ENCODE measurements around the gene SMIM20.

SMIM20 gene

GRCh38 chr4:25873632-25874129 is 40.3 kb upstream of the SMIM20 start:
- DNase-seq (ENCODE audit: low spot score), result no peak
- ChIA-PET CTCF (no interaction called here), POLR2A (ENCODE audit: low non-redundant PET) (no interaction called here)
- H3K27ac ChIP-seq, result no peak overlapping the region
- TF ChIP-seq, protein P1, sequence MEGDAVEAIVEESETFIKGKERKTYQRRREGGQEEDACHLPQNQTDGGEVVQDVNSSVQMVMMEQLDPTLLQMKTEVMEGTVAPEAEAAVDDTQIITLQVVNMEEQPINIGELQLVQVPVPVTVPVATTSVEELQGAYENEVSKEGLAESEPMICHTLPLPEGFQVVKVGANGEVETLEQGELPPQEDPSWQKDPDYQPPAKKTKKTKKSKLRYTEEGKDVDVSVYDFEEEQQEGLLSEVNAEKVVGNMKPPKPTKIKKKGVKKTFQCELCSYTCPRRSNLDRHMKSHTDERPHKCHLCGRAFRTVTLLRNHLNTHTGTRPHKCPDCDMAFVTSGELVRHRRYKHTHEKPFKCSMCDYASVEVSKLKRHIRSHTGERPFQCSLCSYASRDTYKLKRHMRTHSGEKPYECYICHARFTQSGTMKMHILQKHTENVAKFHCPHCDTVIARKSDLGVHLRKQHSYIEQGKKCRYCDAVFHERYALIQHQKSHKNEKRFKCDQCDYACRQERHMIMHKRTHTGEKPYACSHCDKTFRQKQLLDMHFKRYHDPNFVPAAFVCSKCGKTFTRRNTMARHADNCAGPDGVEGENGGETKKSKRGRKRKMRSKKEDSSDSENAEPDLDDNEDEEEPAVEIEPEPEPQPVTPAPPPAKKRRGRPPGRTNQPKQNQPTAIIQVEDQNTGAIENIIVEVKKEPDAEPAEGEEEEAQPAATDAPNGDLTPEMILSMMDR (conservative IDR thresholded peaks at IDR 0.05; ENCODE audit: low read depth), result no peak

DNA sequence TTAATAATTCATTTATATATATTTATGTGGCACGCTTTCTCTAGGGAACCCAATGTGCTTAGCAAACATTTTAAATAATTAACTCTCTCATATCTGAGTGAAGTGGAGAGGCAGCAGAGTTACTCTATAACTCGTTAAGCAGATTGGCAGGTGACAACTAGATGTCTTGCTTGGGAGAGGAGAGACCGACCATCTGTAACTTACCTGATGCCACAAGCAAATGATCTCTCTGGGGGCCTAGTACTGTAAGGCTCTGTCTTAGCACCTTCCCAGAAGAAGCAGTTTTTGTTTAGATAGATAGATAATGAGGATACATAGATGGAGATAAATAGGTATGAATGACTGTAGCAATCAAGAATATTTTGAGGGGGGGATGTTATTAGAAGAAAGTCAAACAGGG is 39.4 kb upstream of the SMIM20 start:
- TF ChIP-seq, protein P1 (conservative IDR thresholded peaks at IDR 0.05; ENCODE audit: low read depth), result no peak
- CTCF ChIA-PET, result no interaction called here
- POLR2A ChIA-PET (ENCODE audit: low non-redundant PET), result no interaction called here
- H3K27ac ChIP-seq, result no peak overlapping the region
- DNase-seq (ENCODE audit: low spot score), result no peak

DNA sequence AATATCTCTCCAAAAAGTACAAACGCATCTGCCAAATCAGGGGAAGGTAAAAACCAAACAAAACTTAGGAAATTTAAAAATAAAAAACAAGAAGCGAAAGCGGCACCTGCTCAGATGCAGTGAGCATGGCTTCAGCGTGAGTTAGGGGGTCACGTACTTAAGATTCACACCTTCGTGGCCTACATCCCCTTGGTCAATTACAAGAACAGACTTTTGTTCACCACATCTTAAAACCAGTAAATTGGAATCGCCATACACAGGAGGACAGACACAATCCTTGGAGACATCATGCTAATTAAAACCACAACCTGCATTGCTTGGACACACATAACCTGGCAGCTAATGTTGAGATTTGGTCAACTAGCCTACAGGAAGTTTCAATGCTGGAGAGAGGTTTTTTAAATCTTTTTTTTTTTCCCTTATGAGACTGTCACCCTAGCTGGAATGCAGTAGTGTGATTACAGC is 38.7 kb upstream of the SMIM20 start:
- POLR2A ChIA-PET (ENCODE audit: low non-redundant PET), result no interaction called here
- no peak overlapping the region for H3K27ac ChIP-seq
- TF ChIP-seq, protein P1 (conservative IDR thresholded peaks at IDR 0.05; ENCODE audit: low read depth), result no peak
- CTCF ChIA-PET, result no interaction called here
- DNase-seq (ENCODE audit: low spot score), result no peak

DNA sequence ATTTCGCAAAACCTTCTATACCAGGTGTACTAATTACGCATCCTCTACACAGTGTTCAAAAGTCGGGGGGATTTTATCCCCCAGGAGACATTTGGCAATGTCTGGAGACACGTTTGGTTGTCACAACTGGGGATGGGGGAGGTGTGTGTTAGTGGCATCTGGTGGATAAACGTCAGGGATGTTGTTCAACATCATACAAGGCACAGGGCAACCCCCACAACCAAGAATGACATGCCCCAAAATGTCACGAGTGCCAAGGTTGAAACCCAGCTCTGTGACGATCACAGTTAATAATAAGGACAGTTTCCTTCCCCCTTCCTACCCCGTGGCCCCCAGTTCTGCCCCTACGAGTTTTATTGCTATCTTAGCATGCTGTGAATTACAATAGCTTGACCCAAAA is 35.3 kb upstream of the SMIM20 start:
- DNase-seq (ENCODE audit: low spot score), result no peak
- TF ChIP-seq, protein P1 (conservative IDR thresholded peaks at IDR 0.05; ENCODE audit: low read depth), result no peak
- no peak overlapping the region for H3K27ac ChIP-seq
- ChIA-PET CTCF (interaction anchor here (0.6 kb wide), 2 partner anchors 914 to 1861 kb away, joined by 3 read pairs; no protein-coding TSS in a partner anchor), POLR2A (ENCODE audit: low non-redundant PET) (no interaction called here)

DNA sequence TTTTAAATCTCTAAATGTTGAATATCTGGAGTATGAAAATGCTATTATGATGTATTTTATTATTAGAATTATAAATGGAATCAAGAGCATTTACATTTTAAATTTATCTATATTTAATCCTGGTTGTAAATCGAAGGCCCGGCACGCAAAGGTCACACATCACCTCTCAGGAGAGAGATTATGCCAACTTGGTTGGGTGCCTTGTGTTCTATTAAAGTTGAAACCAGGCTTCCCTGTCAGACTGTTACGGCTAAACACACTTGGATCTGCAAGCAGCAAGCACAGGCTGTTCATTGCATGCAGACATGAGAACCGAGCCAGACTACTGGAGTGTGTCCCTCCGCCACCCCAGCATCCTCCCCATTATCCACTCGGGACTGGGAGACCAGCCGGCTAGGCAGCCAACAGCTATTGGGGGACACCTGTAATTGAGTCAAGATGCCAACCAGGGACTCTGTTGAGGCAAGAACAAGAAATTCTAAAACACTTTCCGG is 34.9 kb upstream of the SMIM20 start:
- no peak overlapping the region for H3K27ac ChIP-seq
- TF ChIP-seq, protein P1 (conservative IDR thresholded peaks at IDR 0.05; ENCODE audit: low read depth), result no peak
- POLR2A ChIA-PET (ENCODE audit: low non-redundant PET), result no interaction called here
- CTCF ChIA-PET, result interaction anchor here (0.6 kb wide), 1 partner anchor 914 kb away, joined by 3 read pairs; no protein-coding TSS in a partner anchor
- no peak for DNase-seq (ENCODE audit: low spot score)

DNA sequence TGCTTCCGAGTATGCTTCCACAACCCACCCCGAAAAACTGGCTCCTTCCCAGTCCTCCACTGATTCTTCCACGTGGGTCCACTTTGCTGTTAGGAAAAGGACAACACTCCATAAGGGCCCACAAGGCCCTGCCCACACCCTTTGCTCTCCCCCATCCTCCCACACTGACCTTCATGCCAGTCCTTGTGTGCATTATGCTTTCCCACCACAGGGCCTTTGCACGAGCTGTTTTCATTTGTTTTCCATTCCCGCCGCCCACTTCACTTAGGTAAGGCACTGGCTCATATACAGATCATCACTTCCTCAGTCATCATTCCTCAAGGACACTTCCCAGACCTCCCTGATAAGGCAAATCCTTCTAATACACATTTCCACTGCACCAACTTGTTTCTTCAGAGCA is 34.4 kb upstream of the SMIM20 start:
- no peak overlapping the region for H3K27ac ChIP-seq
- ChIA-PET POLR2A (ENCODE audit: low non-redundant PET) (no interaction called here), CTCF (no interaction called here)
- TF ChIP-seq, protein P1 (conservative IDR thresholded peaks at IDR 0.05; ENCODE audit: low read depth), result no peak
- no peak for DNase-seq (ENCODE audit: low spot score)

Measured in RWPE1 (cell line).